HEK293 (cell line): ENCODE measurements around the gene RASD2.
A peak's percentile ranks its signal among the peaks of the same experiment; 100 is the strongest.

ENCODE experiments used
- KLF8 ChIP-seq: fragments of 450-650 bp; formaldehyde crosslinking; IDR thresholded peaks from 2 replicates; pipeline ENCODE4 v1.5.1; 2016; ENCODE audit warnings: missing biosample characterization, missing genetic modification characterization
- MYNN ChIP-seq: fragments of 450-650 bp; formaldehyde crosslinking; IDR thresholded peaks from 2 replicates; pipeline ENCODE4 v1.5.1; 2016; ENCODE audit warnings: missing biosample characterization, missing genetic modification characterization, borderline replicate concordance
- YY1 ChIP-seq: fragments of 450-650 bp; formaldehyde crosslinking; IDR thresholded peaks from 2 replicates; pipeline ENCODE4 v1.5.1; 2018; ENCODE audit warnings: missing biosample characterization, missing genetic modification characterization
- ZFP37 ChIP-seq: fragments of 450-650 bp; formaldehyde crosslinking; IDR thresholded peaks from 2 replicates; pipeline ENCODE4 v1.5.1; 2016; ENCODE audit warnings: missing biosample characterization, missing genetic modification characterization
- ZNF10 ChIP-seq: fragments of 450-650 bp; formaldehyde crosslinking; IDR thresholded peaks from 2 replicates; pipeline ENCODE4 v1.5.1; 2017; ENCODE audit warnings: missing biosample characterization, missing genetic modification characterization
- ZNF138 ChIP-seq: fragments of 450-650 bp; formaldehyde crosslinking; IDR thresholded peaks from 2 replicates; pipeline ENCODE4 v1.5.1; 2016; ENCODE audit warnings: missing biosample characterization, missing genetic modification characterization, borderline replicate concordance
- ZNF354C ChIP-seq: fragments of 450-650 bp; formaldehyde crosslinking; IDR thresholded peaks from 2 replicates; pipeline ENCODE4 v1.5.1; 2016; ENCODE audit warnings: missing biosample characterization, missing genetic modification characterization, low read depth, borderline replicate concordance
- ZNF776 ChIP-seq: fragments of 450-650 bp; formaldehyde crosslinking; IDR thresholded peaks from 2 replicates; pipeline ENCODE4 v1.5.0; 2017; ENCODE audit warnings: missing biosample characterization, missing genetic modification characterization, borderline replicate concordance
- TF ChIP-seq, protein P1 (sequence below): fragments of 450-650 bp; formaldehyde crosslinking; IDR thresholded peaks from 2 replicates; pipeline ENCODE4 v1.5.1; 2016; ENCODE audit warnings: missing biosample characterization, missing genetic modification characterization
- TF ChIP-seq, protein P2 (sequence below): fragments of 450-650 bp; formaldehyde crosslinking; IDR thresholded peaks from 2 replicates; pipeline ENCODE4 v1.5.1; 2016; ENCODE audit warnings: missing biosample characterization, missing genetic modification characterization

DNA sequence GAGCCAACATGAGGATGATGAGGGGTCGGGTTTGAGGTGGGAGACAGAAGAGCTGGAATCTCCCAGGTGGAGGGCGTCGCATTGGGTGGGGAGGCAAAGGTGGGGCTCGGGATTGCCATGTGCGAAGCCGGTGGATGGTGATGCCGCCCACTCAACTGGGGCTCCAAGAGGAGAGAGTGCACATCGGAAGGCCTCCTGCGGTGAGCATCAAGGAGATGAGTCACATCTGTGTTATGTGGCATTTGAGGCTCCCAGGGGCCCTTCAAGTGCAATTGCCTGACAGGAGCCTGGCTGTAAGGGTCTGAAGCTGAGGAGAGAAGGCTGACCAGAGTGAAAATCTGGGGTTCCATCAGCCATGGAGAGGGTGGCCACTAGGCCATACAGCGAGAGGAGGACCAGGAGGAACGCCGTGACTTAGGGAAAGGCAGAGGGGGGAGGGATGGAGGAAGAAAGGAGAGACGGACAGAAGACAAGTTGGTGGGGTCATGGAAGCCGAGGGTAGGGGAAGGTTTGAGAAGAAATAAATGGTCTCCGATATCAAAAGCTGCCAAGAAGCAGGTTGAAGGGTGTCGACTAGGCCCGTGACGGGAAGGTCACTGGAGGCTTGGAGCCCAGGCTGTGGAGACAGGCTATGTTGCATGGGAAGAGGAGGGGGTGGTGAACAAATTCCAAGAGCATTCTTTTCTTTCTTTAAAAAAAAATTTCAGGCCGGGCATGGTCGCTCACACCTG is 21.3 kb downstream of the RASD2 start:
- TF ChIP-seq, protein P1, sequence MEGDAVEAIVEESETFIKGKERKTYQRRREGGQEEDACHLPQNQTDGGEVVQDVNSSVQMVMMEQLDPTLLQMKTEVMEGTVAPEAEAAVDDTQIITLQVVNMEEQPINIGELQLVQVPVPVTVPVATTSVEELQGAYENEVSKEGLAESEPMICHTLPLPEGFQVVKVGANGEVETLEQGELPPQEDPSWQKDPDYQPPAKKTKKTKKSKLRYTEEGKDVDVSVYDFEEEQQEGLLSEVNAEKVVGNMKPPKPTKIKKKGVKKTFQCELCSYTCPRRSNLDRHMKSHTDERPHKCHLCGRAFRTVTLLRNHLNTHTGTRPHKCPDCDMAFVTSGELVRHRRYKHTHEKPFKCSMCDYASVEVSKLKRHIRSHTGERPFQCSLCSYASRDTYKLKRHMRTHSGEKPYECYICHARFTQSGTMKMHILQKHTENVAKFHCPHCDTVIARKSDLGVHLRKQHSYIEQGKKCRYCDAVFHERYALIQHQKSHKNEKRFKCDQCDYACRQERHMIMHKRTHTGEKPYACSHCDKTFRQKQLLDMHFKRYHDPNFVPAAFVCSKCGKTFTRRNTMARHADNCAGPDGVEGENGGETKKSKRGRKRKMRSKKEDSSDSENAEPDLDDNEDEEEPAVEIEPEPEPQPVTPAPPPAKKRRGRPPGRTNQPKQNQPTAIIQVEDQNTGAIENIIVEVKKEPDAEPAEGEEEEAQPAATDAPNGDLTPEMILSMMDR (tag by site-specific recombination), result no peak
- TF ChIP-seq ZNF354C (no peak), ZNF138 (tag by site-specific recombination) (no peak), KLF8 (peak; percentile 76), YY1 (no peak), ZNF776 (no peak), MYNN (no peak), ZFP37 (no peak), ZNF10 (tag by site-specific recombination) (no peak)
- TF ChIP-seq, protein P2, sequence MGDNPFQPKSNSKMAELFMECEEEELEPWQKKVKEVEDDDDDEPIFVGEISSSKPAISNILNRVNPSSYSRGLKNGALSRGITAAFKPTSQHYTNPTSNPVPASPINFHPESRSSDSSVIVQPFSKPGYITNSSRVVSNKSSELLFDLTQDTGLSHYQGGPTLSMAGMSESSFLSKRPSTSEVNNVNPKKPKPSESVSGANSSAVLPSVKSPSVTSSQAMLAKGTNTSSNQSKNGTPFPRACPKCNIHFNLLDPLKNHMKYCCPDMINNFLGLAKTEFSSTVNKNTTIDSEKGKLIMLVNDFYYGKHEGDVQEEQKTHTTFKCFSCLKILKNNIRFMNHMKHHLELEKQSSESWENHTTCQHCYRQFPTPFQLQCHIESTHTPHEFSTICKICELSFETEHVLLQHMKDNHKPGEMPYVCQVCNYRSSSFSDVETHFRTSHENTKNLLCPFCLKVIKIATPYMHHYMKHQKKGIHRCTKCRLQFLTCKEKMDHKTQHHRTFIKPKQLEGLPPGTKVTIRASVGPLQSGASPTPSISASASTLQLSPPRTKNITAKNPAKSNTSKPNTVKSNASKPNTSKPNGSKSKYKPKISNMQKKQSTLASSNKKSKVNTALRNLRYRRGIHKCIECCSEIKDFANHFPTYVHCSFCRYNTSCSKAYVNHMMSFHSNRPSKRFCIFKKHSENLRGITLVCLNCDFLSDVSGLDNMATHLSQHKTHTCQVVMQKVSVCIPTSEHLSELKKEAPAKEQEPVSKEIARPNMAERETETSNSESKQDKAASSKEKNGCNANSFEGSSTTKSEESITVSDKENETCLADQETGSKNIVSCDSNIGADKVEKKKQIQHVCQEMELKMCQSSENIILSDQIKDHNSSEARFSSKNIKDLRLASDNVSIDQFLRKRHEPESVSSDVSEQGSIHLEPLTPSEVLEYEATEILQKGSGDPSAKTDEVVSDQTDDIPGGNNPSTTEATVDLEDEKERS (tag by site-specific recombination), result no peak
